HepG2 (cell line): ENCODE measurements around the gene TTLL11. TPM values are rescaled to one million over a fixed set of nuclear protein-coding genes. Genes with fewer than 3 reads are reported as not detected.

Experiments used
- ATAC-seq: fragments of 200-7000 bp; cut with Tn5 transposase; 3 replicates; pipeline ENCODE4 v1.9.1; 2020; ENCODE audit warnings: mild to moderate bottlenecking, moderate library complexity
- BruUV-seq: library from RNA; stranded (reverse); fragments of 400-500 nt; replicated peaks from 2 replicates; lab custom pipeline; 2021; lab: Mats Ljungman, UMichigan
- CTCF ChIA-PET: fragments of 300-600 bp; formaldehyde crosslinking; extraction: SDS; loops from one replicate; lab custom pipeline; 2021; ENCODE audit warnings: low total read pairs, inconsistent platforms, low intra/inter-chr PET ratio; lab: Yijun Ruan, JAX
- POLR2A ChIA-PET: fragments of 350-600 bp; sonication (Branson Sonifier 250); formaldehyde crosslinking; loops from one replicate; lab custom pipeline; 2020; ENCODE audit warnings: antibody characterized with exemption, inconsistent platforms; lab: Yijun Ruan, JAX
- DNase-seq: peaks from one replicate; pipeline ENCODE4 v3.0.0-alpha.2; 2015; ENCODE audit warnings: low spot score
- FAIRE-seq: peaks from 3 replicates; lab custom pipeline; 2011; peaks lifted over from hg19 to GRCh38; lab: Jason Lieb, UNC
- H2AFZ ChIP-seq: one replicate; pipeline ENCODE4 v1.6.1; 2011; ENCODE audit warnings: low read length, inconsistent platforms
- H3K27ac ChIP-seq: fragments of 300-600 bp; 3 replicates; pipeline ENCODE4 v1.8.0; 2011; ENCODE audit warnings: mixed run types, mild to moderate bottlenecking, mixed read lengths, low read length, inconsistent platforms; ENCODE audit not compliant: insufficient read depth; ENCODE audit errors: extremely low read length
- H3K27me3 ChIP-seq, 2 experiments: fragments of 200-600 bp in 1 of 2; 2 replicates in 1 of 2; 3 replicates in 1 of 2; pipeline versions ENCODE4 v1.6.0 to v1.8.0; 2011; ENCODE audit warnings: low read length in 2 of 2, mild to moderate bottlenecking in 2 of 2, moderate library complexity in 2 of 2, inconsistent platforms in 1 of 2; ENCODE audit not compliant: insufficient read depth in 2 of 2, control insufficient read depth in 1 of 2
- H3K36me3 ChIP-seq, 2 experiments: fragments of 200-600 bp in 1 of 2; replicated peaks in 1 of 2; 2 replicates in 1 of 2; 3 replicates in 1 of 2; pipeline versions ENCODE4 v1.5.1 to v1.8.0; 2011; ENCODE audit warnings: low read length in 2 of 2, inconsistent platforms in 1 of 2; ENCODE audit not compliant: insufficient read depth in 2 of 2, control insufficient read depth in 1 of 2
- H3K4me1 ChIP-seq: 2 replicates; pipeline ENCODE4 v1.5.1; 2012; ENCODE audit warnings: low read length, inconsistent platforms; ENCODE audit not compliant: insufficient read depth
- H3K4me2 ChIP-seq: 2 replicates; pipeline ENCODE4 v1.6.0; 2011; ENCODE audit warnings: low read depth, low read length, inconsistent platforms
- H3K4me3 ChIP-seq, 3 experiments: fragments of 200-600 bp in 1 of 3; sonication (generic), shearing (Covaris generic) in 1 of 3; replicated peaks in 1 of 3; 2 replicates each; pipeline ENCODE4 v1.5.1; 2011 to 2016; ENCODE audit warnings: low read length in 3 of 3, inconsistent platforms in 2 of 3, low read depth in 2 of 3, mild to moderate bottlenecking in 2 of 3, control low read depth in 1 of 3, mixed read lengths in 1 of 3; ENCODE audit not compliant: insufficient read depth in 1 of 3
- H3K79me2 ChIP-seq: one replicate; pipeline ENCODE4 v1.6.1; 2011; ENCODE audit warnings: low read length, inconsistent platforms; ENCODE audit not compliant: insufficient read depth
- H3K9ac ChIP-seq: 2 replicates; pipeline ENCODE4 v1.6.0; 2011; ENCODE audit warnings: mild to moderate bottlenecking, low read depth, low read length, inconsistent platforms; ENCODE audit not compliant: insufficient read depth
- H3K9me3 ChIP-seq: 2 replicates; pipeline ENCODE4 v1.5.1; 2012; ENCODE audit warnings: mild to moderate bottlenecking, low read length
- H4K20me1 ChIP-seq: 2 replicates; pipeline ENCODE4 v1.6.0; 2011; ENCODE audit warnings: inconsistent platforms, mild to moderate bottlenecking, low read length, moderate library complexity; ENCODE audit not compliant: insufficient read depth
- ATF1 ChIP-seq: IDR thresholded peaks from 2 replicates; pipeline ENCODE4 v1.6.1; 2016; ENCODE audit warnings: mild to moderate bottlenecking, control low read depth
- EHMT2 ChIP-seq: fragments of 200-600 bp; sonication (generic); IDR thresholded peaks from 2 replicates; pipeline ENCODE4 v1.7.0; 2017; ENCODE audit warnings: antibody characterized with exemption, low read depth, low read length, borderline replicate concordance
- HMGXB4 ChIP-seq, 2 experiments: sonication (generic) in 1 of 2; formaldehyde crosslinking in 1 of 2; IDR thresholded peaks; 2 replicates each; pipeline versions ENCODE4 v1.4.0 to v1.6.1; 2018 to 2020; ENCODE audit warnings: missing genetic modification reagents in 2 of 2, borderline replicate concordance in 1 of 2, low read depth in 1 of 2, mild to moderate bottlenecking in 1 of 2, missing biosample characterization in 1 of 2
- HNF4A ChIP-seq: sonication (generic); formaldehyde crosslinking; IDR thresholded peaks from 2 replicates; pipeline ENCODE4 v1.4.0; 2020; ENCODE audit warnings: missing genetic modification reagents
- JUNB ChIP-seq: sonication (generic); formaldehyde crosslinking; IDR thresholded peaks from 2 replicates; pipeline ENCODE4 v1.8.0; 2022; ENCODE audit warnings: missing genetic modification reagents, mild to moderate bottlenecking, borderline replicate concordance
- NR2F1 ChIP-seq, 2 experiments: fragments of 450-650 bp in 1 of 2; formaldehyde crosslinking in 1 of 2; IDR thresholded peaks; 2 replicates each; pipeline versions ENCODE4 v1.5.0 to v1.6.1; 2016 to 2020; ENCODE audit warnings: mild to moderate bottlenecking in 1 of 2, missing compliant biosample characterization in 1 of 2, missing genetic modification reagents in 1 of 2, moderate library complexity in 1 of 2
- PHF21A ChIP-seq: sonication (generic); formaldehyde crosslinking; IDR thresholded peaks from 2 replicates; pipeline ENCODE4 v1.5.0; 2020; ENCODE audit warnings: mild to moderate bottlenecking, missing genetic modification reagents
- SMC3 ChIP-seq: IDR thresholded peaks from 2 replicates; pipeline ENCODE4 v1.6.1; 2011; ENCODE audit warnings: low read length, improper control_type of control experiment
- SOX5 ChIP-seq: IDR thresholded peaks from 2 replicates; pipeline ENCODE4 v1.6.1; 2016; ENCODE audit warnings: borderline replicate concordance
- STAG1 ChIP-seq: sonication (generic); formaldehyde crosslinking; IDR thresholded peaks from 2 replicates; pipeline ENCODE4 v1.4.0; 2020; ENCODE audit warnings: missing genetic modification reagents
- ZBTB33 ChIP-seq: sonication (generic); formaldehyde crosslinking; IDR thresholded peaks from 2 replicates; pipeline ENCODE4 v1.4.0; 2020; ENCODE audit warnings: missing genetic modification reagents
- ZEB1 ChIP-seq: IDR thresholded peaks from 2 replicates; pipeline ENCODE4 v1.6.1; 2012; ENCODE audit warnings: mild to moderate bottlenecking, low read depth, inconsistent platforms; ENCODE audit not compliant: insufficient replicate concordance
- ZNF136 ChIP-seq: sonication (generic); formaldehyde crosslinking; IDR thresholded peaks from 2 replicates; pipeline ENCODE4 v1.8.1; 2022; ENCODE audit warnings: low read depth, mild to moderate bottlenecking, moderate library complexity, missing genetic modification reagents
- ZNF563 ChIP-seq: sonication (generic); formaldehyde crosslinking; IDR thresholded peaks from 2 replicates; pipeline ENCODE4 v1.8.0; 2022; ENCODE audit warnings: mild to moderate bottlenecking, moderate library complexity, missing genetic modification reagents
- ZNF614 ChIP-seq: IDR thresholded peaks from 2 replicates; pipeline ENCODE4 v1.6.1; 2018; ENCODE audit warnings: missing biosample characterization, missing genetic modification reagents, inconsistent platforms, borderline replicate concordance
- ZNF7 ChIP-seq: IDR thresholded peaks from 2 replicates; pipeline ENCODE4 v1.6.1; 2016; ENCODE audit warnings: missing biosample characterization, missing genetic modification reagents
- ZNF713 ChIP-seq: sonication (generic); formaldehyde crosslinking; IDR thresholded peaks from 2 replicates; pipeline ENCODE4 v1.4.0; 2020; ENCODE audit warnings: mild to moderate bottlenecking, missing genetic modification reagents
- WGBS: methylation state at CpG from one replicate; pipeline ENCODE4 v1.1.6; 2017; ENCODE audit warnings: low lambda C conversion rate; 5-methylcytosine and 5-hydroxymethylcytosine counted together
- in situ Hi-C: cut with HindIII; loops from 2 replicates; pipeline ENCODE4 v1.10.0; 2017; ENCODE audit warnings: low pct_unique_long_range_greater_than_20kb; ENCODE audit not compliant: extremely low pct_ligation_motif_present
- intact Hi-C: fragments of 100-400 bp; cut with micrococcal nuclease; formaldehyde crosslinking; loops from one replicate; pipeline ENCODE4 v1.10.0; 2022; ENCODE audit not compliant: unreplicated experiment
- polyA plus RNA-seq, 8 experiments: library from polyadenylated mRNA; depleted of rRNA in 3 of 8; stranded (reverse) in 7 of 8; unstranded in 1 of 8; fragments of >200 nt; fragmentation: Illumina TruSeq in 4 of 8; extraction: Trizol in 4 of 8; gene quantifications; 2 replicates each; pipeline versions ENCODE4 v1.2.1 to v1.2.3, GENCODE V29; 2011 to 2016; ENCODE audit warnings: low read depth in 4 of 8, missing spikeins in 1 of 8, mixed read lengths in 1 of 8; ENCODE audit not compliant: insufficient read depth in 1 of 8
- total RNA-seq, 5 experiments: library from RNA; depleted of rRNA; stranded (reverse); fragments of >200 nt; fragmentation: Illumina TruSeq; extraction: Trizol; gene quantifications; 2 replicates each; pipeline ENCODE4 v1.2.3, GENCODE V29; 2016; ENCODE audit warnings: low read depth in 1 of 5
- TF ChIP-seq, protein P1 (sequence below): sonication (generic); IDR thresholded peaks from 2 replicates; pipeline ENCODE4 v1.6.1; 2016; ENCODE audit warnings: low read depth, borderline replicate concordance
- TF ChIP-seq, protein P2 (sequence below): IDR thresholded peaks from 2 replicates; pipeline ENCODE4 v1.6.1; 2016; ENCODE audit warnings: control low read depth

The TTLL11 gene
- total and polyA plus RNA-seq, 2 of the 13 experiments (the other 11 are each of a cell fraction or from before 2014, with no cell fraction given) = 4.5 to 5.2 TPM

GRCh38 chr9:122099271-122099869 lies 6.3 kb upstream of the TTLL11 start:
- intact Hi-C loops (loop anchor here (1.0 to 5.0 kb wide), 6 partner anchors 8 to 713 kb away; partner anchors contain the start of genes MRRF and RBM18), in situ Hi-C loops (loop anchor here (5.0 to 10.0 kb wide), 2 partner anchors 248 to 355 kb away; no protein-coding TSS in a partner anchor)
- H3K9ac ChIP-seq = no peak overlapping the region
- ChIA-PET CTCF (interaction anchor here (0.7 to 4.0 kb wide), 4 partner anchors 24 to 251 kb away, joined by 3 to 87 read pairs (median 16); no protein-coding TSS in a partner anchor), POLR2A (interaction anchor here (1.4 kb wide), 1 partner anchor 24 kb away, joined by 4 read pairs; no protein-coding TSS in a partner anchor)
- no peaks in the 10 kb centered on the region for H3K36me3 ChIP-seq
- H4K20me1 ChIP-seq = no peaks in the 10 kb centered on the region
- no peaks in the 10 kb centered on the region for H3K79me2 ChIP-seq
- FAIRE-seq (peak; percentile 91), DNase-seq (peak; percentile 60), ATAC-seq (peak; percentile 88)
- H3K4me2 ChIP-seq = peak overlapping the region; percentile 53
- BruUV-seq = no TSS peak
- H3K4me3 ChIP-seq = peak overlapping the region in 1 of 3 experiments; percentile 56; a peak in 1 of 6 replicates
- WGBS = 31% methylated on average over 13 of the region's 16 CpGs
- no peak overlapping the region for H3K27ac ChIP-seq
- H3K27me3 ChIP-seq = peaks cover 0 to 13% of the 10 kb centered on the region in 2 experiments
- peaks cover 7% of the 10 kb centered on the region for H3K9me3 ChIP-seq
- H3K4me1 ChIP-seq = peaks cover 23% of the 10 kb centered on the region
- H2AFZ ChIP-seq = peak overlapping the region; percentile 29
- no peak for TF ChIP-seq ZBTB33 (CRISPR knock-in tag)
- TF ChIP-seq, protein P1, sequence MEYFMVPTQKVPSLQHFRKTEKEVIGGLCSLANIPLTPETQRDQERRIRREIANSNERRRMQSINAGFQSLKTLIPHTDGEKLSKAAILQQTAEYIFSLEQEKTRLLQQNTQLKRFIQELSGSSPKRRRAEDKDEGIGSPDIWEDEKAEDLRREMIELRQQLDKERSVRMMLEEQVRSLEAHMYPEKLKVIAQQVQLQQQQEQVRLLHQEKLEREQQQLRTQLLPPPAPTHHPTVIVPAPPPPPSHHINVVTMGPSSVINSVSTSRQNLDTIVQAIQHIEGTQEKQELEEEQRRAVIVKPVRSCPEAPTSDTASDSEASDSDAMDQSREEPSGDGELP = peak; percentile 60; the same call in 1 of the 2 replicates
- TF ChIP-seq, protein P2, sequence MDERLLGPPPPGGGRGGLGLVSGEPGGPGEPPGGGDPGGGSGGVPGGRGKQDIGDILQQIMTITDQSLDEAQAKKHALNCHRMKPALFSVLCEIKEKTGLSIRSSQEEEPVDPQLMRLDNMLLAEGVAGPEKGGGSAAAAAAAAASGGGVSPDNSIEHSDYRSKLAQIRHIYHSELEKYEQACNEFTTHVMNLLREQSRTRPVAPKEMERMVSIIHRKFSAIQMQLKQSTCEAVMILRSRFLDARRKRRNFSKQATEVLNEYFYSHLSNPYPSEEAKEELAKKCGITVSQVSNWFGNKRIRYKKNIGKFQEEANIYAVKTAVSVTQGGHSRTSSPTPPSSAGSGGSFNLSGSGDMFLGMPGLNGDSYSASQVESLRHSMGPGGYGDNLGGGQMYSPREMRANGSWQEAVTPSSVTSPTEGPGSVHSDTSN (CRISPR knock-in tag) = no peak
- TF ChIP-seq ZNF136 (CRISPR knock-in tag) = no peak
- no peak for TF ChIP-seq ZNF563 (CRISPR knock-in tag)
- no peak for TF ChIP-seq ZNF713 (CRISPR knock-in tag)
- no peak for TF ChIP-seq ATF1 (CRISPR knock-in tag)
- TF ChIP-seq ZNF614 (CRISPR knock-in tag) = no peak
- no peak for TF ChIP-seq HNF4A (CRISPR knock-in tag)
- peak; percentile 60 to 75; a peak in 3 of 4 replicates for TF ChIP-seq NR2F1 (CRISPR knock-in tag; IDR thresholded peaks at IDR 0.05)
- peak in 1 of 2 experiments; percentile 42; a peak in 1 of 4 replicates for TF ChIP-seq HMGXB4 (CRISPR knock-in tag; IDR thresholded peaks at IDR 0.05; ENCODE audit: borderline replicate concordance in 1 of 2, low read depth in 1 of 2)
- no peak for TF ChIP-seq ZEB1
- peak; percentile 80 for TF ChIP-seq SMC3
- TF ChIP-seq SOX5 (CRISPR knock-in tag) = no peak
- peak; percentile 88 for TF ChIP-seq STAG1 (CRISPR knock-in tag)
- TF ChIP-seq PHF21A (CRISPR knock-in tag) = no peak
- no peak for TF ChIP-seq EHMT2
- TF ChIP-seq JUNB (CRISPR knock-in tag) = no peak
- peak; percentile 68 for TF ChIP-seq ZNF7 (CRISPR knock-in tag)
